Testis (tissue), 3 donors: ENCODE measurements around the gene SEPTIN6. TPM values are rescaled to one million over a fixed set of nuclear protein-coding genes. Genes with fewer than 3 reads are reported as not detected.
"Not testable (repeated sequence)": the region's sequence is repeated elsewhere in the genome, so short reads cannot be mapped to it uniquely, and the experiment has no call there.

Experiments
- DNase-seq: peaks from one replicate; pipeline ENCODE4 v3.0.0-alpha.2; 2019
- H3K27ac ChIP-seq, 2 donors: fragments of 200-600 bp; sonication (generic); one replicate each; pipeline ENCODE4 v1.5.1; 2019
- H3K27me3 ChIP-seq: fragments of 200-600 bp; sonication (generic); one replicate; pipeline ENCODE4 v1.5.1; 2019
- H3K36me3 ChIP-seq: fragments of 200-600 bp; sonication (generic); one replicate; pipeline ENCODE4 v1.5.1; 2017; ENCODE audit warnings: low read depth; ENCODE audit errors: missing control alignments
- H3K4me1 ChIP-seq: fragments of 200-600 bp; sonication (generic); one replicate; pipeline ENCODE4 v1.5.1; 2019
- H3K4me3 ChIP-seq, 2 donors: fragments of 200-600 bp; sonication (generic); one replicate each; pipeline ENCODE4 v1.5.1; 2017 to 2019
- H3K9me3 ChIP-seq: fragments of 200-600 bp; sonication (generic); one replicate; pipeline ENCODE4 v1.5.1; 2017
- POLR2A ChIP-seq: fragments of 450-650 bp; IDR thresholded peaks from one replicate; pipeline ENCODE4 v1.6.1; 2017; ENCODE audit warnings: antibody characterized with exemption, mild to moderate bottlenecking, moderate library complexity
- WGBS, 2 donors: methylation state at CpG; one replicate each; pipeline ENCODE4 v1.1.5; 2018; 5-methylcytosine and 5-hydroxymethylcytosine counted together
- intact Hi-C: fragments of 100-400 bp; cut with DNase I; formaldehyde crosslinking; loops from one replicate; pipeline ENCODE4 v1.15.1; 2023; ENCODE audit warnings: low total_unique reads
- polyA plus RNA-seq: library from polyadenylated mRNA; stranded (reverse); fragments of 350-450 nt; fragmentation: Illumina TruSeq; extraction: RNeasy Lipid Tissue Mini Kit (QIAGEN cat#74804); gene quantifications from one replicate; pipeline ENCODE4 v1.2.3, GENCODE V29; 2014; ENCODE audit warnings: low read depth, low replicate concordance; ENCODE audit not compliant: insufficient read depth
- total RNA-seq, 2 donors: library from RNA; depleted of rRNA; stranded (reverse); fragments of >200 nt; gene quantifications; one replicate each; pipeline ENCODE4 v1.2.3, GENCODE V29; 2016
- TF ChIP-seq, protein P1 (sequence below), 3 experiments: fragments of 450-650 bp in 2 of 3; fragments of 200-600 bp in 1 of 3; sonication (generic) in 1 of 3; IDR thresholded peaks; one replicate each; pipeline ENCODE4 v1.5.1; 2016 to 2019; ENCODE audit warnings: antibody characterized with exemption in 3 of 3, mild to moderate bottlenecking in 2 of 3, moderate library complexity in 1 of 3

The SEPTIN6 gene
- total and polyA plus RNA-seq, 3 donors from 2014 or later, result 80.2 to 250 (median 187) TPM

DNA sequence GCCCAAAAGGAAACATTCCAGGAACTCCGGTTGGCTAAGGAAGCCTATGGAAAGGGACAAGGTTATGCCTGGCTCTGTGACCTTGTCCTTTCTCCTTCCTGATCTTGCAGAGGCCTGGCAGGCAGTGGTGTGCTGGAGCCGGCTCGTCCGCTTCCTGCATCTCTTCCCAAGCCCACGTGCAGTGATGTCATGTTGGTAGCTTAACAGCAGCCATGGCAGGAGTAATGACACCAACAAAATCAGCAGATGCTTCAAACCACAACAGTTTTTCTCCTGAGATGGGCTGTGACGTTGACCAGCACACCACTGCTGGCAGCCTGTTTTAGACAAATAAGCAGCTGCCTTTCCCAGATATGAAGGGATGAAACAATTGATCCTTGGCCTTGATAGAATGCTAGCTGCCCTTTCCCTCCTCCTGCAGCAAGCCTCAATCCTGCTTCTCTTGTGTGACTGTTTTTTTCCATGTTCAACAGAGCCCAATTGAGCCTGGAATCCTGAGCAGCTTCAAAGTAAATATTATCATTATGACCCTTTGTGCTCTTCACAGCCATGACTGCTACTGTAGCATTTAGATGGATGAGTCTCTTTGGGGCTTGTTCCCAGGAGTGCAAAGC lies 23.4 kb downstream of the SEPTIN6 start:
- DNase-seq, result peak; percentile 57
- Histone ChIP-seq H3K4me3 (no peak overlapping the region), H3K36me3 (no peaks in the 10 kb centered on the region), H3K4me1 (peaks cover 21% of the 10 kb centered on the region), H3K9me3 (no peaks in the 10 kb centered on the region), H3K27ac (peak overlapping the region in 1 of 2 donors; percentile 29), H3K27me3 (no peaks in the 10 kb centered on the region)
- 37 to 40% methylated on average over 1 to 6 of the region's 6 CpGs for WGBS, 2 donors
- TF ChIP-seq POLR2A, result no peak
- TF ChIP-seq, protein P1, sequence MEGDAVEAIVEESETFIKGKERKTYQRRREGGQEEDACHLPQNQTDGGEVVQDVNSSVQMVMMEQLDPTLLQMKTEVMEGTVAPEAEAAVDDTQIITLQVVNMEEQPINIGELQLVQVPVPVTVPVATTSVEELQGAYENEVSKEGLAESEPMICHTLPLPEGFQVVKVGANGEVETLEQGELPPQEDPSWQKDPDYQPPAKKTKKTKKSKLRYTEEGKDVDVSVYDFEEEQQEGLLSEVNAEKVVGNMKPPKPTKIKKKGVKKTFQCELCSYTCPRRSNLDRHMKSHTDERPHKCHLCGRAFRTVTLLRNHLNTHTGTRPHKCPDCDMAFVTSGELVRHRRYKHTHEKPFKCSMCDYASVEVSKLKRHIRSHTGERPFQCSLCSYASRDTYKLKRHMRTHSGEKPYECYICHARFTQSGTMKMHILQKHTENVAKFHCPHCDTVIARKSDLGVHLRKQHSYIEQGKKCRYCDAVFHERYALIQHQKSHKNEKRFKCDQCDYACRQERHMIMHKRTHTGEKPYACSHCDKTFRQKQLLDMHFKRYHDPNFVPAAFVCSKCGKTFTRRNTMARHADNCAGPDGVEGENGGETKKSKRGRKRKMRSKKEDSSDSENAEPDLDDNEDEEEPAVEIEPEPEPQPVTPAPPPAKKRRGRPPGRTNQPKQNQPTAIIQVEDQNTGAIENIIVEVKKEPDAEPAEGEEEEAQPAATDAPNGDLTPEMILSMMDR (IDR thresholded peaks at IDR 0.05), result no peak
- intact Hi-C loops, result no loop called here

DNA sequence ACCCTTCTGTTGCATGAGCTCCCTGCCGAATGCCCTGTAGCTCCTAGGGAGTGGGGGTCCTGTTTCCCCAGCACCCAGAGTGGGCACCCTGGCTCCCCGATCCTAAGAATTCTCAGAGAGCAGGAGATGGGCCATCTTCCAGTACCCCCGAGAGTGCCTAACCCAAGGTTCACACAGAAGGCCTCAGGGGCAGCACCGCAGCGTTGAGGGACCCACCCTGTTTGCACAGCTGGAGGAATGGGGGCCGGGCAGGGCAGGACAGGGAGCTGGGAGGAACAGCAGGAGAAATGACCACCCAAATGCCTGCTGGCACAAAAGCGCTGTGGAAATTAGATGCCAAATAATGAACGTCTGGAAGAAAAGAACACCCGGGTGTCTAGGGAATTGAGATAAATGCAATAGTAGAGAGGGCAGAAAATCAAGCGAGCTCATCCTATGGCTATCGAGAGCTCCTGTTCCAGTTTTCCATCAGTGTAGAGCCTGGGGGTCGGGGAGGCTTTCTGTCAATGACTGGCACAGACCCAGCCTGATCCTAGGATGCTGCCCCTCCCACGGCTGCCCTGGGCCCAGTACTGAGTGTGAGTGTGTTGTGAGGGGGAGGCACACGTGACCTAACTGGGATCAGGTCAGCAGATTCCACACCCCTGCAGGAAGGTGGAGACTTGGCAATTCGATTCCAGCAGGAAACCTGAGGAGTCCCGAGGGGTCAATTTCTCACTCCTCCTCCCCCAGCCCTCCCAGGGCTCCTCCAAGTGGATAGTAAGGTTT lies 25.7 kb downstream of the SEPTIN6 start:
- intact Hi-C loops, result no loop called here
- H3K36me3 ChIP-seq, result no peaks in the 10 kb centered on the region
- peak overlapping the region in 1 of 2 donors; percentile 50 for H3K27ac ChIP-seq
- H3K9me3 ChIP-seq, result no peaks in the 10 kb centered on the region
- TF ChIP-seq, protein P1 (IDR thresholded peaks at IDR 0.05), result no peak
- TF ChIP-seq POLR2A, result no peak
- H3K4me1 ChIP-seq, result peaks cover 21% of the 10 kb centered on the region
- H3K4me3 ChIP-seq, result no peak overlapping the region
- WGBS, 2 donors, result 22 to 58% methylated on average over 11 to 13 of the region's 16 CpGs
- H3K27me3 ChIP-seq, result no peaks in the 10 kb centered on the region
- DNase-seq, result peak; percentile 81

DNA sequence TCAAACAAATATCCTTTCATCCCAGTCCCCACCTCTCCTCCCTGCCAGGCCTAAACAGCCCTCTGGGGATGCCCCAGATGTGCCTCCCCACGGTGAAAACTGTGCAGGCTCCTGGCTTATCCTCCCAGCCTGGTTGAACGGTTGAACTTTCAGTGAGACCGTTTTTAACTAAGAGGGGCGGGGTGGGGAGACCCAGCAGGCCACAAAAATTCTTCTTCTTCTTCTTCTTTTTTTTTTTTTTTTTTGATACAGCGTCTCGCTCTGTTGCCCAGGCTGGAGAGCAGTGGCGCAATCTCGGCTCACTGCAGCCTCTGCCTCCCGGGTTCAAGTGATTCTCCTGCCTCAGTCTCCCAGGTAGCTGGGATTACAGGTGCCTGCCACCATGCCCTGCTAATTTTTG lies 28.1 kb downstream of the SEPTIN6 start:
- intact Hi-C loops, H3K36me3 ChIP-seq, H3K27me3 ChIP-seq, H3K4me3 ChIP-seq, DNase-seq, H3K9me3 ChIP-seq: not testable (repeated sequence)
- WGBS, 2 donors, result 65 to 81% methylated on average over 8 of the region's 9 CpGs
- H3K27ac ChIP-seq, result peak overlapping the region in 1 of 2 donors; percentile 7
- H3K4me1 ChIP-seq, result peaks cover 17% of the 10 kb centered on the region

DNA sequence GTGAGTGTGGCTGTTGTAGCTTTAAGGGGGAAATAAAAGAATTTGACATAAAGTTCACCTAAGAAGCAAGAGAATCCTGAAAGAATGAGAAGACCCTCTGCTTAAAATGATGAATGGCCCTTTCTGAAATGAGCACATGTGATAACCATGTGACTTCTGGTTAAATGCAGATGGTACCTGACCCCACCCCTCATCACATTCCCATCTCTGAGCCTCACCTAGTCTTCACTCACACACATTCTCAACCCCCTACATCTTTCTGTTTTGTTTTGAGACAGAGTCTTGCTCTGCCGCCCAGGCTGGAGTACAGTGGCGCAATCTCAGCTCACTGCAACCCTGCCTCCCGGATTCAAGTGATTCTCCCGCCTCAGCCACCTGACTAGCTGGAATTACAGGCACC lies 31.5 kb downstream of the SEPTIN6 start:
- no peak overlapping the region for H3K27ac ChIP-seq
- H3K9me3 ChIP-seq, result no peaks in the 10 kb centered on the region
- H3K4me1 ChIP-seq, result no peaks in the 10 kb centered on the region
- intact Hi-C loops, result no loop called here
- no peaks in the 10 kb centered on the region for H3K36me3 ChIP-seq
- H3K4me3 ChIP-seq, result no peak overlapping the region
- no peaks in the 10 kb centered on the region for H3K27me3 ChIP-seq
- no peak for TF ChIP-seq POLR2A
- TF ChIP-seq, protein P1 (IDR thresholded peaks at IDR 0.05), result no peak
- DNase-seq, result no peak
- 88 to 91% methylated on average over 4 of the region's 4 CpGs for WGBS, 2 donors

DNA sequence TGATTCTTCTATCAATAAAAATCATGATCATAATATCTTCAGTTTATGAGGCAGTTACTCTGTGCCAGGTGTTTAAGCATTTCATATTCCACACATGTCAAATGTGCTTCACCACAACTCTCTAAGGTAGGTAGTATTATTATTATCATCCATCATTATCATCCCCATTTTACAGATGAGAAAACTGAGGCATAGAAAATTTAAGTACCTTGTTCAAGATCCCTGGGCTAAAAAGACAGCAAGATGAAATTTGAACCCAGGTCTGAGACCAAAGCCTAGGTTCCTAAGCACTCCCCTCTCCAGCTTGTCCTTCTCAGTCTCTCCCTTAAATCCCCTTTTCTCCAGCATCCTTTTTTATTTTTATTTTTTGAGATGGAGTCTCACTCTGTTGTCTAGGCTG lies 33.4 kb downstream of the SEPTIN6 start:
- Histone ChIP-seq H3K27ac (no peak overlapping the region), H3K4me3 (no peak overlapping the region), H3K36me3 (no peaks in the 10 kb centered on the region), H3K27me3 (no peaks in the 10 kb centered on the region), H3K9me3 (no peaks in the 10 kb centered on the region), H3K4me1 (no peaks in the 10 kb centered on the region)
- TF ChIP-seq, protein P1 (IDR thresholded peaks at IDR 0.05), result no peak
- no peak for TF ChIP-seq POLR2A
- intact Hi-C loops, result no loop called here
- no peak for DNase-seq
